SIG-M5 treated with dmso at 0.1 percent for 504 hours (cell line): ENCODE measurements around the gene HOATZ.
A peak's percentile ranks its signal among the peaks of the same experiment; 100 is the strongest.

Source experiments
- DNase-seq: peaks from one replicate; lab custom pipeline; 2025; ENCODE audit not compliant: unreplicated experiment; lab: John Stamatoyannopoulos, UW

The HOATZ gene

GRCh38 chr11:111574373-111575225 is 60.0 kb downstream of the HOATZ start:
- DNase-seq: no peak

- DNase-seq: no peak
These were observed 61.2 kb downstream of the HOATZ start for GRCh38 chr11:111575740-111576139.

- DNase-seq: no peak
These were observed 63.2 kb downstream of the HOATZ start for GRCh38 chr11:111577821-111578220.

- no peak for DNase-seq
These were observed 66.8 kb downstream of the HOATZ start for GRCh38 chr11:111581341-111581740.

GRCh38 chr11:111582163-111582562 is 67.6 kb downstream of the HOATZ start:
- no peak for DNase-seq

- DNase-seq: no peak
These were observed 68.3 kb downstream of the HOATZ start for GRCh38 chr11:111582881-111583280.

GRCh38 chr11:111585371-111585770 is 70.8 kb downstream of the HOATZ start:
- peak; percentile 4 for DNase-seq

- DNase-seq: peak; percentile 45
These were observed 71.8 kb downstream of the HOATZ start for GRCh38 chr11:111586388-111586831.
